Sciatic nerve (tissue), 2 donors: Measurements from ENCODE around the gene ADCY2. TPM values are rescaled to one million over a fixed set of nuclear protein-coding genes. Genes with fewer than 3 reads are reported as not detected.

ENCODE experiments used
- ATAC-seq: fragments of 200-7000 bp; cut with Tn5 transposase; one replicate; pipeline ENCODE4 v1.9.1; 2020; ENCODE audit warnings: mild to moderate bottlenecking, moderate library complexity
- DNase-seq: peaks from one replicate; pipeline ENCODE4 v3.0.0-alpha.2; 2020; ENCODE audit warnings: low spot score
- intact Hi-C: fragments of 100-400 bp; cut with DNase I; formaldehyde crosslinking; loops from one replicate; pipeline ENCODE4 v1.14.2; 2022
- total RNA-seq: library from RNA; stranded (reverse); fragmentation: NEBNext Ultra II Directional; extraction: Animal tissue kit (Norgen Biotek cat#: 25700); gene quantifications from one replicate; pipeline ENCODE4 v1.2.1, GENCODE V29; 2021
- donor health status: DM: no; HTN: no; CAD: no.
- donor health status: DM: no; HTN: no; CAD: no.

Gene ADCY2
- total RNA-seq, 1 donor from 2014 or later: 10.0 TPM

GRCh38 chr5:7671381-7671993 is 275.5 kb downstream of the ADCY2 start:
- intact Hi-C loops: no loop called here

GRCh38 chr5:7673658-7674057 is 277.7 kb downstream of the ADCY2 start:
- DNase-seq (no peak), ATAC-seq (no peak)
- intact Hi-C loops: no loop called here

More at GRCh38 chr5:7671381-7671993, 275.5 kb downstream of the ADCY2 start:
- ATAC-seq (no peak), DNase-seq (no peak)

GRCh38 chr5:7676455-7676854 is 280.5 kb downstream of the ADCY2 start:
- intact Hi-C loops: no loop called here
- ATAC-seq (no peak), DNase-seq (no peak)

GRCh38 chr5:7678030-7678429 is 282.1 kb downstream of the ADCY2 start:
- intact Hi-C loops: no loop called here
- DNase-seq (no peak), ATAC-seq (no peak)

GRCh38 chr5:7679663-7680062 is 283.7 kb downstream of the ADCY2 start:
- intact Hi-C loops: no loop called here
- no peak for DNase-seq
- ATAC-seq: no peak

- intact Hi-C loops: no loop called here
- DNase-seq (no peak), ATAC-seq (no peak)
Observed at GRCh38 chr5:7680260-7680659, 284.3 kb downstream of the ADCY2 start.

GRCh38 chr5:7682379-7682778 is 286.4 kb downstream of the ADCY2 start:
- DNase-seq (no peak), ATAC-seq (no peak)

GRCh38 chr5:7683753-7684152 is 287.8 kb downstream of the ADCY2 start:
- no peak for DNase-seq
- intact Hi-C loops: no loop called here
- no peak for ATAC-seq

More at GRCh38 chr5:7682379-7682778, 286.4 kb downstream of the ADCY2 start:
- intact Hi-C loops: no loop called here

GRCh38 chr5:7684826-7685225 is 288.9 kb downstream of the ADCY2 start:
- no peak for DNase-seq
- no peak for ATAC-seq
- intact Hi-C loops: no loop called here

GRCh38 chr5:7686794-7687193 is 290.9 kb downstream of the ADCY2 start:
- ATAC-seq (no peak), DNase-seq (no peak)

GRCh38 chr5:7690557-7690956 is 294.6 kb downstream of the ADCY2 start:
- intact Hi-C loops: no loop called here
- no peak for ATAC-seq
- no peak for DNase-seq

More at GRCh38 chr5:7686794-7687193, 290.9 kb downstream of the ADCY2 start:
- intact Hi-C loops: no loop called here

- intact Hi-C loops: no loop called here
- ATAC-seq (no peak), DNase-seq (no peak)
Observed at GRCh38 chr5:7705261-7705660, 309.3 kb downstream of the ADCY2 start.

GRCh38 chr5:7705736-7706135 is 309.8 kb downstream of the ADCY2 start:
- DNase-seq (no peak), ATAC-seq (no peak)
- intact Hi-C loops: no loop called here

- intact Hi-C loops: no loop called here
- DNase-seq: no peak
- ATAC-seq: no peak
Observed at GRCh38 chr5:7706256-7706655, 310.3 kb downstream of the ADCY2 start.

- intact Hi-C loops: no loop called here
- no peak for ATAC-seq
- no peak for DNase-seq
Observed at GRCh38 chr5:7714119-7714518, 318.2 kb downstream of the ADCY2 start.

GRCh38 chr5:7714697-7715096 is 318.8 kb downstream of the ADCY2 start:
- intact Hi-C loops: no loop called here
- DNase-seq: no peak
- no peak for ATAC-seq

- ATAC-seq (no peak), DNase-seq (no peak)
- intact Hi-C loops: no loop called here
Observed at GRCh38 chr5:7717691-7718090, 321.8 kb downstream of the ADCY2 start.

GRCh38 chr5:7728076-7728475 is 332.1 kb downstream of the ADCY2 start:
- intact Hi-C loops: no loop called here
- no peak for ATAC-seq
- no peak for DNase-seq

- intact Hi-C loops: no loop called here
- DNase-seq (no peak), ATAC-seq (no peak)
Observed at GRCh38 chr5:7741415-7742065, 345.6 kb downstream of the ADCY2 start.

- intact Hi-C loops: no loop called here
- DNase-seq: no peak
- ATAC-seq: no peak
Observed at GRCh38 chr5:7742241-7742656, 346.3 kb downstream of the ADCY2 start.
